ENCODE measurements around the gene SLC12A8.

The SLC12A8 gene

GRCh38 chr3:125213946-125214542 lies 1.5 kb upstream of the SLC12A8 start:
- no peak for DNase-seq

- DNase-seq, result no peak
Measured at GRCh38 chr3:125213364-125213755, 812 bp upstream of the SLC12A8 start.

- no peak for DNase-seq
Measured at GRCh38 chr3:125212091-125212508, 448 bp downstream of the SLC12A8 start.

GRCh38 chr3:125211523-125212090 lies 941 bp downstream of the SLC12A8 start:
- no peak for DNase-seq

- DNase-seq, result no peak
Measured at GRCh38 chr3:125207949-125208568, 4.5 kb downstream of the SLC12A8 start.

GRCh38 chr3:125207507-125207906 lies 5.0 kb downstream of the SLC12A8 start:
- DNase-seq, result no peak

GRCh38 chr3:125206934-125207333 lies 5.6 kb downstream of the SLC12A8 start:
- no peak for DNase-seq

GRCh38 chr3:125203731-125204130 lies 8.8 kb downstream of the SLC12A8 start:
- no peak for DNase-seq

- DNase-seq, result no peak
Measured at GRCh38 chr3:125202197-125202596, 10.4 kb downstream of the SLC12A8 start.

- no peak for DNase-seq
Measured at GRCh38 chr3:125200731-125201139, 11.8 kb downstream of the SLC12A8 start.

- DNase-seq, result no peak
Measured at GRCh38 chr3:125194849-125195601, 17.5 kb downstream of the SLC12A8 start.

GRCh38 chr3:125194061-125194848 lies 18.3 kb downstream of the SLC12A8 start:
- no peak for DNase-seq

- DNase-seq, result no peak
Measured at GRCh38 chr3:125192190-125193035, 20.1 kb downstream of the SLC12A8 start.

GRCh38 chr3:125191730-125192129 lies 20.8 kb downstream of the SLC12A8 start:
- DNase-seq, result no peak

GRCh38 chr3:125191256-125191655 lies 21.3 kb downstream of the SLC12A8 start:
- no peak for DNase-seq

GRCh38 chr3:125190786-125191185 lies 21.8 kb downstream of the SLC12A8 start:
- DNase-seq, result no peak

GRCh38 chr3:125189378-125190165 lies 23.0 kb downstream of the SLC12A8 start:
- DNase-seq, result no peak

GRCh38 chr3:125188955-125189354 lies 23.6 kb downstream of the SLC12A8 start:
- DNase-seq, result no peak

- DNase-seq, result no peak
Measured at GRCh38 chr3:125187599-125187910, 25.0 kb downstream of the SLC12A8 start.

- DNase-seq, result no peak
Measured at GRCh38 chr3:125186800-125187598, 25.5 kb downstream of the SLC12A8 start.

Data from GF-D8 (cell line).